ENCODE data around the gene RASSF3.

GRCh38 chr12:64699504-64700115 lies 89.3 kb downstream of the RASSF3 start:
- TF ChIP-seq POLR2A (IDR thresholded peaks at IDR 0.05; ENCODE audit: low read depth, low read length) (no peak), POLR2AphosphoS5 (IDR thresholded peaks at IDR 0.05; ENCODE audit: low read depth, low read length) (no peak), PAX5 (IDR thresholded peaks at IDR 0.05; ENCODE audit: insufficient read depth, low read length, severe bottlenecking) (no peak)

Data from GM12891 (cell line).